MCF 10A (cell line): ENCODE measurements around the gene FMO3. TPM values are rescaled to one million over a fixed set of nuclear protein-coding genes. Genes with fewer than 3 reads are reported as not detected.
A peak's percentile ranks its signal among the peaks of the same experiment; 100 is the strongest.

Experiments
- BruUV-seq: library from RNA; stranded (reverse); fragments of 400-500 nt; replicated peaks from 2 replicates; lab custom pipeline; 2021; lab: Mats Ljungman, UMichigan
- CTCF ChIA-PET: fragments of 300-600 bp; sonication (Branson Sonifier 250); formaldehyde crosslinking; extraction: SDS; loops from one replicate; lab custom pipeline; 2021; ENCODE audit warnings: antibody characterized with exemption, inconsistent platforms; lab: Yijun Ruan, JAX
- POLR2A ChIA-PET: fragments of 300-600, 350-650 bp; sonication (Branson Sonifier 250); formaldehyde crosslinking; extraction: SDS; loops from one replicate; lab custom pipeline; 2020; ENCODE audit warnings: antibody characterized with exemption, inconsistent platforms; lab: Yijun Ruan, JAX
- DNase-seq: peaks from one replicate; pipeline ENCODE4 v3.0.0-alpha.2; 2018; ENCODE audit not compliant: unreplicated experiment
- H3K27ac Mint-ChIP-seq: one replicate; pipeline ENCODE4 v1.8.0; 2022; ENCODE audit warnings: mild to moderate bottlenecking, low read depth, mixed read lengths; ENCODE audit not compliant: unreplicated experiment
- H3K27me3 Mint-ChIP-seq: one replicate; pipeline ENCODE4 v1.8.0; 2022; ENCODE audit warnings: mixed read lengths; ENCODE audit not compliant: insufficient read depth, unreplicated experiment
- H3K36me3 Mint-ChIP-seq: one replicate; pipeline ENCODE4 v1.8.0; 2022; ENCODE audit warnings: mild to moderate bottlenecking, moderate library complexity, mixed read lengths; ENCODE audit not compliant: insufficient read depth, unreplicated experiment
- H3K4me1 Mint-ChIP-seq: one replicate; pipeline ENCODE4 v1.8.0; 2022; ENCODE audit warnings: mixed read lengths; ENCODE audit not compliant: insufficient read depth, unreplicated experiment
- H3K4me3 Mint-ChIP-seq: one replicate; pipeline ENCODE4 v1.8.0; 2022; ENCODE audit warnings: mild to moderate bottlenecking, moderate library complexity, mixed read lengths; ENCODE audit not compliant: unreplicated experiment
- H3K9me3 Mint-ChIP-seq: one replicate; pipeline ENCODE4 v1.8.0; 2022; ENCODE audit warnings: mixed read lengths; ENCODE audit not compliant: unreplicated experiment
- intact Hi-C: fragments of 100-400 bp; cut with micrococcal nuclease; formaldehyde crosslinking; loops from 2 replicates; pipeline ENCODE4 v1.14.1; 2022
- total RNA-seq: library from RNA; stranded (reverse); gene quantifications from 2 replicates; pipeline ENCODE4 v1.2.3, GENCODE V29; 2022
- TF ChIP-seq, protein P1 (sequence below): fragments of 200-600 bp; IDR thresholded peaks from one replicate; pipeline ENCODE4 v1.8.0; 2022; ENCODE audit warnings: antibody characterized with exemption, mild to moderate bottlenecking; ENCODE audit not compliant: unreplicated experiment

FMO3 gene
- total RNA-seq, 1 experiment from 2014 or later: not detected

DNA sequence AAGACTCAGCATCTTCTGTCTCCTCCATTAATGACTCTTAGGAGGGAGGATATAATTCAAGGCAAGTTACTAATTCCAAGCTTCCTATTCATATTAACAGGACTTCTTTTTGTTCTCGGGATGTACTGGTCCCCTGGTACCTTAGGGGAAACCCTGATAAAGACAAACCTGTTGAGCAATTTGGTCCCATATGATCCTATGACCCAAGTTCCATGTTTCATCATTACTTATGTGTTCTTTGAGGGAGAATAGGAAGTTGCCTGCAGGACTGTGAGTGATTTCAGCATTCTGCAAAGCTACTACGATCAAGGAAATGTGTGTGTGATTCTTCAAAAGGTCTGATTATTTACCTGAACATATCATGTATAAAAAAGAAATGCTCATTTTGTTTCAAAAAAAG is 5.8 kb upstream of the FMO3 start:
- Mint-ChIP-seq H3K27me3 (no peaks in the 10 kb centered on the region), H3K9me3 (no peaks in the 10 kb centered on the region), H3K4me3 (no peak overlapping the region), H3K36me3 (no peaks in the 10 kb centered on the region), H3K4me1 (no peaks in the 10 kb centered on the region), H3K27ac (no peak overlapping the region)
- BruUV-seq: no TSS peak
- CTCF ChIA-PET: interaction anchor here (0.6 to 6.2 kb wide), 6 partner anchors 26 to 844 kb away, joined by 3 to 58 read pairs (median 4); partner anchors contain the start of gene FMO4
- TF ChIP-seq, protein P1, sequence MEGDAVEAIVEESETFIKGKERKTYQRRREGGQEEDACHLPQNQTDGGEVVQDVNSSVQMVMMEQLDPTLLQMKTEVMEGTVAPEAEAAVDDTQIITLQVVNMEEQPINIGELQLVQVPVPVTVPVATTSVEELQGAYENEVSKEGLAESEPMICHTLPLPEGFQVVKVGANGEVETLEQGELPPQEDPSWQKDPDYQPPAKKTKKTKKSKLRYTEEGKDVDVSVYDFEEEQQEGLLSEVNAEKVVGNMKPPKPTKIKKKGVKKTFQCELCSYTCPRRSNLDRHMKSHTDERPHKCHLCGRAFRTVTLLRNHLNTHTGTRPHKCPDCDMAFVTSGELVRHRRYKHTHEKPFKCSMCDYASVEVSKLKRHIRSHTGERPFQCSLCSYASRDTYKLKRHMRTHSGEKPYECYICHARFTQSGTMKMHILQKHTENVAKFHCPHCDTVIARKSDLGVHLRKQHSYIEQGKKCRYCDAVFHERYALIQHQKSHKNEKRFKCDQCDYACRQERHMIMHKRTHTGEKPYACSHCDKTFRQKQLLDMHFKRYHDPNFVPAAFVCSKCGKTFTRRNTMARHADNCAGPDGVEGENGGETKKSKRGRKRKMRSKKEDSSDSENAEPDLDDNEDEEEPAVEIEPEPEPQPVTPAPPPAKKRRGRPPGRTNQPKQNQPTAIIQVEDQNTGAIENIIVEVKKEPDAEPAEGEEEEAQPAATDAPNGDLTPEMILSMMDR: no peak
- POLR2A ChIA-PET: interaction anchor here (0.8 kb wide), 1 partner anchor 121 kb away, joined by 3 read pairs; no protein-coding TSS in a partner anchor
- no peak for DNase-seq
- intact Hi-C loops: loop anchor here (5.0 kb wide), 2 partner anchors 402 to 632 kb away; partner anchors contain the start of gene PRRC2C

- POLR2A ChIA-PET: no interaction called here
- H3K36me3 Mint-ChIP-seq: no peaks in the 10 kb centered on the region
- H3K27ac Mint-ChIP-seq: no peak overlapping the region
- DNase-seq: no peak
- H3K4me3 Mint-ChIP-seq: no peak overlapping the region
- H3K27me3 Mint-ChIP-seq: no peaks in the 10 kb centered on the region
- TF ChIP-seq, protein P1: no peak
- intact Hi-C loops: no loop called here
- H3K4me1 Mint-ChIP-seq: no peaks in the 10 kb centered on the region
- no TSS peak for BruUV-seq
- CTCF ChIA-PET: interaction anchor here (0.6 to 6.2 kb wide), 5 partner anchors 118 to 1026 kb away, joined by 3 to 58 read pairs (median 3); partner anchors contain the start of gene FMO4
- H3K9me3 Mint-ChIP-seq: no peaks in the 10 kb centered on the region
Observed at GRCh38 chr1:171087896-171088295, 2.8 kb upstream of the FMO3 start.

DNA sequence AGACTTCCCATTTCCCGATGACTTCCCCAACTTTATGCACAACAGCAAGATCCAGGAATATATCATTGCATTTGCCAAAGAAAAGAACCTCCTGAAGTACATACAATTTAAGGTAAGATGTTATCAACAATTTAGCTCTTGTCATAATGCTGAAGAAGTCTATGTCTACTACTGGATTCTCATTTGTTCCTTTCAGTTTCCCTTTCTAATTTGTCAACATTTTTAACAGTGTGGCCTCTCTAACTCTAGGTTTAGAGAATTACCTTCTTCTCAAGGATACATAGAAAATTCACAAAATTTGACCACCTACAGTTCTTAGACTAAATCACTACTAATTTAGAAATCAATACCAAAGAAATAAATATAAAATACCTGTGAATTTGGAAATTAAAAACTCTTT is 13.2 kb downstream of the FMO3 start:
- no peak for DNase-seq
- intact Hi-C loops: no loop called here
- POLR2A ChIA-PET: no interaction called here
- TF ChIP-seq, protein P1: no peak
- Mint-ChIP-seq H3K9me3 (no peaks in the 10 kb centered on the region), H3K27ac (no peak overlapping the region), H3K36me3 (no peaks in the 10 kb centered on the region), H3K4me1 (no peaks in the 10 kb centered on the region), H3K27me3 (no peaks in the 10 kb centered on the region), H3K4me3 (no peak overlapping the region)
- no TSS peak for BruUV-seq
- CTCF ChIA-PET: interaction anchor here (0.7 to 1.5 kb wide), 5 partner anchors 23 to 415 kb away, joined by 3 to 7 read pairs (median 4); partner anchors contain the start of gene FMO4

- Mint-ChIP-seq H3K4me3 (no peak overlapping the region), H3K4me1 (no peaks in the 10 kb centered on the region), H3K27me3 (peaks cover 3% of the 10 kb centered on the region), H3K36me3 (no peaks in the 10 kb centered on the region), H3K27ac (no peak overlapping the region), H3K9me3 (no peaks in the 10 kb centered on the region)
- peak; percentile 20 for DNase-seq
- BruUV-seq: no TSS peak
- TF ChIP-seq, protein P1: no peak
- intact Hi-C loops: no loop called here
- CTCF ChIA-PET: interaction anchor here (0.6 kb wide), 1 partner anchor 166 kb away, joined by 5 read pairs; no protein-coding TSS in a partner anchor
- POLR2A ChIA-PET: no interaction called here
Observed at GRCh38 chr1:171107262-171107940, 16.7 kb downstream of the FMO3 start.
